ENCODE results near the gene KLF6. TPM values are rescaled to one million over a fixed set of nuclear protein-coding genes. Genes with fewer than 3 reads are reported as not detected.

The KLF6 gene
- total and polyA plus RNA-seq, 2 experiments from 2014 or later, result 187 to 602 TPM

GRCh38 chr10:3829156-3830050 is 44.4 kb upstream of the KLF6 start:
- no peak for TF ChIP-seq EZH2 (IDR thresholded peaks at IDR 0.05; ENCODE audit: borderline replicate concordance)
- Histone ChIP-seq H3K9me3 (ENCODE audit: low read depth) (no peaks in the 10 kb centered on the region), H3K27ac (peak overlapping the region; percentile 95), H3K27me3 (no peaks in the 10 kb centered on the region), H3K36me3 (replicated peaks; ENCODE audit: insufficient read depth, low read depth) (no peaks in the 10 kb centered on the region), H4K20me1 (ENCODE audit: insufficient read depth, poor library complexity, severe bottlenecking) (no peaks in the 10 kb centered on the region), H3K4me3 (no peak overlapping the region), H3K4me2 (peak overlapping the region; percentile 53), H3K4me1 (ENCODE audit: insufficient read depth) (peaks cover 41% of the 10 kb centered on the region), H3K79me2 (no peaks in the 10 kb centered on the region), H2AFZ (peak overlapping the region; percentile 38), H3K9me2 (replicated peaks; ENCODE audit: insufficient read depth) (no peaks in the 10 kb centered on the region)
- DNase-seq (ENCODE audit: low spot score), result no peak
- 80% methylated on average over 7 of the region's 7 CpGs for WGBS (ENCODE audit: low lambda C conversion rate, missing lambda C conversion rate)

GRCh38 chr10:3828404-3829155 is 43.6 kb upstream of the KLF6 start:
- H3K27ac ChIP-seq, result peak overlapping the region; percentile 95
- 42% methylated on average over 14 of the region's 14 CpGs for WGBS (ENCODE audit: low lambda C conversion rate, missing lambda C conversion rate)
- H3K9me2 ChIP-seq (replicated peaks; ENCODE audit: insufficient read depth), result no peaks in the 10 kb centered on the region
- H3K4me1 ChIP-seq (ENCODE audit: insufficient read depth), result peaks cover 41% of the 10 kb centered on the region
- H3K27me3 ChIP-seq, result no peaks in the 10 kb centered on the region
- no peaks in the 10 kb centered on the region for H4K20me1 ChIP-seq (ENCODE audit: insufficient read depth, poor library complexity, severe bottlenecking)
- peak overlapping the region; percentile 53 for H3K4me2 ChIP-seq
- TF ChIP-seq CTCF (IDR thresholded peaks at IDR 0.05; ENCODE audit: poor library complexity) (no peak), EZH2 (IDR thresholded peaks at IDR 0.05; ENCODE audit: borderline replicate concordance) (no peak), EZH2phosphoT487 (IDR thresholded peaks at IDR 0.05; ENCODE audit: low read depth, severe bottlenecking, unreplicated experiment) (no peak)
- peak overlapping the region; percentile 38 for H2AFZ ChIP-seq
- H3K9me3 ChIP-seq (ENCODE audit: low read depth), result no peaks in the 10 kb centered on the region
- no peaks in the 10 kb centered on the region for H3K79me2 ChIP-seq
- no peaks in the 10 kb centered on the region for H3K36me3 ChIP-seq (replicated peaks; ENCODE audit: insufficient read depth, low read depth)
- DNase-seq (ENCODE audit: low spot score), result peak; percentile 54
- no peak overlapping the region for H3K4me3 ChIP-seq

- DNase-seq (ENCODE audit: low spot score), result no peak
- no peaks in the 10 kb centered on the region for H3K79me2 ChIP-seq
- H3K9me3 ChIP-seq (ENCODE audit: low read depth), result no peaks in the 10 kb centered on the region
- H4K20me1 ChIP-seq (ENCODE audit: insufficient read depth, poor library complexity, severe bottlenecking), result no peaks in the 10 kb centered on the region
- TF ChIP-seq EZH2 (IDR thresholded peaks at IDR 0.05; ENCODE audit: borderline replicate concordance), result no peak
- no peak for TF ChIP-seq CTCF (IDR thresholded peaks at IDR 0.05; ENCODE audit: poor library complexity)
- TF ChIP-seq EZH2phosphoT487 (IDR thresholded peaks at IDR 0.05; ENCODE audit: low read depth, severe bottlenecking, unreplicated experiment), result no peak
- no peaks in the 10 kb centered on the region for H3K9me2 ChIP-seq (replicated peaks; ENCODE audit: insufficient read depth)
- 95% methylated on average over 27 of the region's 27 CpGs for WGBS (ENCODE audit: low lambda C conversion rate, missing lambda C conversion rate)
- H3K36me3 ChIP-seq (replicated peaks; ENCODE audit: insufficient read depth, low read depth), result no peaks in the 10 kb centered on the region
- peak overlapping the region; percentile 53 for H3K4me2 ChIP-seq
- no peak overlapping the region for H3K4me3 ChIP-seq
- H3K4me1 ChIP-seq (ENCODE audit: insufficient read depth), result peaks cover 41% of the 10 kb centered on the region
- H3K27me3 ChIP-seq, result no peaks in the 10 kb centered on the region
- H3K27ac ChIP-seq, result peak overlapping the region; percentile 95
- no peak overlapping the region for H2AFZ ChIP-seq
Measured at GRCh38 chr10:3827768-3828403, 42.9 kb upstream of the KLF6 start.
